Hematopoietic multipotent progenitor cell treated with erythropoietin and hydrocortisone succinate and interleukin-3 and kit ligand, for 6 days (in vitro differentiated cells): ENCODE measurements around the gene PHKG2.

ENCODE experiments used
- DNase-seq: peaks from one replicate; pipeline ENCODE4 v3.0.0-alpha.2; 2015

Gene PHKG2

GRCh38 chr16:30777591-30778297 is 29.5 kb downstream of the PHKG2 start:
- DNase-seq, result no peak

DNA sequence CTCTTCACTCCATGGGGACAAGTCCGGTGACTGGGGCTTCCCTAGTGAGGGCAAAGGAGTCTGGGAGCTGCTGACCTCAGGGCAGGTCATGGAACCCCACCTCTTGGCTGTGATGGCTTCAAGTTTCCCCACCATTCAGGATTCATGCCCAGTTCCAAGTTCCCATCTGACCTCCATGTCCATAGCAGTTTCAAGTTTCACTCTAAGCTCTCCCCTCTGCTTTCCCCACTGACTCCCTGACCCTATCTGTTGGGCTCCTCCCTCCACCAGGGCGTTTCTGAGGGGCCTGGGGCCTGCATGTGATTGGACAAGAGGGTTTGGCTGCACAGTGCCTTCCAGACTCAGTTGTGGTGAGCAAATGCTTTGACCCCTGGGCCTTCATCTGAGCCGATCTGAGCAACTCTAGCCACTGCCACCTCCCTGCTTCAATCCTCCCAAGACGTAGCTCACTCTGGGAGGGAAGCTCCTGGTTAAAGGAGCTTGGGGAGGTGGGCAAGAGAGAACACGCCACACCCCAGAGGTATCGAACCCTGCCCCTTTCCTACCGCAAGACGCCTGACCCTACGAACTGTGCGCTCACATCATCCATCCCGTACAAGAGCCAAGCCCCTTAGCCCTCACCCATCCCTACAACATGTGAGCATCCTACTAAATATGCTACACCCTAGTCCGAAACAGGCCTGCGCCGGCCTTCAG is 30.5 kb downstream of the PHKG2 start:
- peak; percentile 55 for DNase-seq

DNA sequence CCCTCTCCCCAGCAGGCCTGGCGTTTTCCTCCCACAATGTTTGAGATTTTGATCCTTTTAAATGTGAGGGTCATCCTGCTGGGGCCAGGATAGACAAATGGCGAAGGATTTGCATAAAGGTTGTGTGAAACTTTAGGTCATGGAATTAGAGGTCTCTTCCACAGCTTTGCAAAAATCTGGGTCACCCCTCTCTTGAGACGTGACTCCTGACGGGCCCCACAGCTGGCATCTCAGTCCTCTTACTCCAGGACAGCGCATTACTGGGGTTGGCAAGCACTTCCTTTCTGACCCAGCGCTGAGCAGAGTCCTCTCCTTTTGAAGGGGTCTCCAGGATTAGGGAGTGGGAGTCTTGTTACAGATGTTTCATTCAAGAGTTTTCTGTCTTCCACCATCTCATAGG is 31.4 kb downstream of the PHKG2 start:
- DNase-seq, result no peak

DNA sequence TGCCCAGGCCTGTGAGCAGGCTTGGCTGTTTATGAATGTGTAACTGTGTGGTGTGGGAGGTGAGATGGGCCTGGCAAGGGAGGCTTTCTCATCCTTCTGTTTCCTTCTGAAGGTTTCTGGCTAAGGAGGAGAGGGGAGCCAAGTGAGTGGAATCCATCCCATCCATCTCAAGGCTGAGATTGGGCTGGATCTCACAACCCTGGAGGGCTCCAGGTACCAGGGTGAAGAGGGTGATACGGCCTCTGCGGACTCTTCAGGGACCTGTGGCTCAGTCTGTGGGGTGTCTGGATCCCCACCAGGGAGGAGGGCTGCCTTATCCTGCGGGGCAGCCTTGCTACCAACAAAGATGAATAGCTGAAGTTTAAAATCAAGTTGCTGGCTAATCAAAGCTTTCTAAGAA is 31.8 kb downstream of the PHKG2 start:
- no peak for DNase-seq

DNA sequence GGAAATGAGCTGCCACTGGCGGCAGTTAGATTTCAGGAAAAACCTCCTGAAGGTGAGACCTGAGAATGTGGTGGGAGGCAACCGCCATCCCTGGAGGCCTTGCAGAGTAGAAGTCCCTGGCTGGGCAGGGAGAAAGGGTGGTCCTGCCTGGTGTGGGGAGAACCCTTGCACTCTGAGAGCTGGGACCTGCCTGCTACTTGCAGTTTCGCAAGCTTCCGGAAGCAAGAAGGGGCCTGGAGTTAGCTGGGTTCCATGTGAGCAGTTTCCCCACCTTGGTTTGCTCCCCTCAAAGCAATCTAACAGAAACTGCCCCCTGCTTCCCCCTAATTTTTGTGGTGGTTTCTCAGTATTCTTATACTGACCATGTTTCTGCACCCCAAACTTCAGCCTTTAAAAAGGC is 32.3 kb downstream of the PHKG2 start:
- no peak for DNase-seq

DNA sequence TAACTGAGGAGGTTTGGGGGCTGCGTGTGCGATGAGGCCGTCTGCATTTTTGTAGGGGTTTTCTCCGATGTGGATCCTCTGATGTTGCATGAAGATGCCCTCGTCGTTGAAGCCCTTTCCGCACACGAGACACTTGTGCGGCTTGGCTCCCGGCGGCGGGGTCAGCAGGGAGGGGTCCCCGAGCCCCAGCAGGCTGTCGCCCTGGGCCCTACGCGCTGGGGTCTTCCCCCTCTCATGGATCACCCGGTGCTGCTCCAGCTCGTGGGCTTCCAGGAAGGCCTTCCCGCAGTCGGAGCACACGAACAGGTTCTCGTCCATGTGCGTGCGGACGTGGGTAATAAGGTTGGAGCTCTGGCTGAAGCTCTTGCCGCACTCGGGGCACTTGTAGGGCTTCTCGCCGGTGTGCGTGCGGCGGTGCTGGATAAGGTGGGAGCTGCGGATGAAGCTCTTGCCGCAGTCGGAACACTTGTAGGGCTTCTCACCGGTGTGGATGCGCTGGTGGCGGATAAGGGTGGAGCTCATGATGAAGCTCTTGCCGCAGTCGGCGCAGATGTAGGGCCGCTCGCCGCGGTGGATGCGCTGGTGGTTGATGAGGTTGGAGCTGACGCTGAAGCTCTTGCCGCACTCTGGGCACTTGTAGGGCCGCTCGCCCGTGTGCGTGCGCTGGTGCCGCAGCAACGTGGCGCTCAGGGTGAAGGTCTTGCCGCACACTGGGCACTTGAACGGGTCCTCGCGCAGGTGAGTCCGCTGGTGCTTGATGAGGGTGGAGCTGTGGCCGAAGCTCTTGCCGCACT is 34.5 kb downstream of the PHKG2 start:
- DNase-seq, result no peak

- DNase-seq, result no peak
These were observed 35.3 kb downstream of the PHKG2 start for GRCh38 chr16:30783280-30784109.

- DNase-seq, result no peak
These were observed 36.0 kb downstream of the PHKG2 start for GRCh38 chr16:30784215-30784614.

DNA sequence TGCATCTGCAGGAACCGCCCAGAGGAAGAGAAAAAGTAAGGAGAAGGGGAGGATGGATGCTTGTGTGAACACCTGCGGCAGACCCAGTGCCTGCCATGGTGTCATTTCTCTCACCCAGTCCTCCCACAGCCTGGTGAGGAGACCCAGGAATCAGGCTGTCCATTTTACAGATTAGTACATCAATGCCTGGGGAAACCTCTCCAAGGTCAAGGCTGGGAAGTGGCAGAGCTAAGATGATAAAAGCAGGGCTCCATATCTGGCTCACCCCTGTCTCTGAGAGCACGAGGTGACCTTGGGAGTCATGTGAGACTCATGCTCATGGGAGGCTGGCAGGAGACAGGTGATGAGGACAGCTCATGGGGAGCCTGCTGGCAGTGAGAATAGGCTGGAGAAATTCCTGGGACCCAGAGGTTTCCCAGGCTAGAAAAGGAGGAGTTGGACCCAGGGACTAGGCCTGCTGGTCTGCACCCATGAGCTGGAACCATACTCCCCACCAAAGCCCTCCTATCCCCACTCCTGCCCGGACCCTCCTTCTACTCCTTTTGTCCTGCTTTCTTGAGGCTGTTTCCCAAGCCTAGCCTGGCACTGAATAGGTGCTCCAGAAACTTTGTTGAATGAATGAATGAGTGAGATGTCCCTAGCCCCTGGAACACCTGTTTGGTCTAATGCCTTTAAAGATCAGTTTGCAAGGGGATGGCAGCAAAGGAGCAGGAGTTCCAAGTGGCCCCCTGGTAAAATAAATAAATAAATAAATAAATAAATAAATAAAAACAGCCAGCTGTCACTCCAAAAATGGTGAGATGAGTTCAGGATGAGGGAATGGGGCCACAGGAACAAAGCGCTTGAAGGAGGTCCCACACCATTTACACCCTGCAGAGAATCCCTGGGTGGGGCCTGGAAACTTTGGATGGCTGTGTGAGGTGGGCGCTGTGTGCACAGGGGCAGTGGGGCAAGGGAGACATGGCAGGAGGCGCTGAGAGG is 37.2 kb downstream of the PHKG2 start:
- DNase-seq, result no peak

GRCh38 chr16:30786115-30786935 is 38.1 kb downstream of the PHKG2 start:
- DNase-seq, result peak; percentile 59

DNA sequence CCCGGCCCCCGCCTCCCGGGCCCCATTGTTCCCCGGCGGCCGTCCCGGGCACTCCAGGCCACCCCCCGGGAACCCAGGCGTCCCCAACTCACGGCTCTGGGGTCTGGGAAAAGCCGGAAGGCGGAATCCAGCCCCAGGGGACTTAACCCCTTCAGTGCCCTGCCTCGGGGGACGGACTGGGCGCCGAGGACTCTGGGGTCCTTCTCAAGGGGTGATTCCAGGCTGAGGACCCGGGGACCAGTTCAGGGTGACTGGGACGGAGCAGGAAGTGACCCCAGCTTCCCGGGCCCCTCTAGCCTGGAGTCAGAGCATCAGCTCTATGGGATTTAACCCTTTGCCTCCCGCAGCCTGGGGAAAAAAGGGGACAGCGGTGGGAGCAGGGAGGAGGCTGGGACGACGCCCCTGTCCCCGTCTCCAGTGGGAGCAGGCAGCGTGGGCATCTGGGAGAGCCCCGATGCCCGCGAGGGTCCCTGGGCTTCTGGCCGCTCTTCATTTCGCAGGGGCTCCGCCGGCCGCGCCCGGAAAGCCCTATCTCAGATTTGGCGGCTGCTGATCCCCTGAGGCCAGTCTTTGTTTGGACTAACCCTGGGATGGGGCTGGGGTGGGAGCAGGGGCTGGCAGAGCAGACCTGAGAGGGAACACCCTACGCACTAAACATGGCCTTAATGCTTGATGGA is 38.8 kb downstream of the PHKG2 start, which contains the start of gene ZNF629:
Gene ZNF629, minus strand, starts transcription at position 270 of the 677 bp plus-strand sequence. CDS start 2,723 bp downstream, outside the sequence.
- DNase-seq, result peak; percentile 66

- DNase-seq, result no peak
These were observed 39.6 kb downstream of the PHKG2 start for GRCh38 chr16:30787613-30788378.

DNA sequence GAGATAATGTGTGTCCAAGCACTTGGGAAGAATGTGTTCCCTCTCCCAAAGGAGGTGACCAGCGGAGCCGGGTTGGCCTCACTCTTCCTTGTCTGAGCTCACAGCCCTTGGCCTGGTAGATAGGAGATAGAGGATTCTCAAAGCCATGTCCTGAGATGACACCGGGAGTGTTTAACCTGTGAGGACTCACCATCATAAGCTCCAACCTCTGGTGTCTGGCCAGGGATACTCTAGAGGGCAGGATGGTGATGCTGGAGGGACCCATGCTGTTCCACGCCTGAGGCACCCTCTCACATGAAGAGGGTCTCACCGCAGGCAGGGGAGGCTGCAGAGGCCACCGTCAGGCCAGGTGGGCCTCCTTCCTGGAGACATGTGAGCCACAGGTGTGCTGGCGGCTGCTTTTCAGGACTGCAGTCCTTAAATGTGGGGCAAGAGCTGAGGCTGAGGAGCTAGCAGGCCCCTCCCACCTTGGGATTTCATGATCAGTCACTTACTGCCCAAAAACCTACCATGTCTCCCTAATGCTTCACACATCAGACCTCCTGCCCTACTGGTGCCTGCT is 45.4 kb downstream of the PHKG2 start:
- no peak for DNase-seq

GRCh38 chr16:30794634-30795033 is 46.4 kb downstream of the PHKG2 start:
- DNase-seq, result no peak

- DNase-seq, result peak; percentile 48
These were observed 49.6 kb downstream of the PHKG2 start for GRCh38 chr16:30797670-30798309.
